ENCODE results near the gene CRYZL1.

CRYZL1 gene

GRCh38 chr21:33544451-33545195, 96.9 kb downstream of the CRYZL1 start:
- Histone ChIP-seq H3K4me1 (ENCODE audit: control insufficient read depth, insufficient read depth, low read depth, low read length) (peaks cover 3% of the 10 kb centered on the region), H2BK15ac (ENCODE audit: low read depth, poor library complexity, severe bottlenecking) (no peak overlapping the region), H3K9ac (ENCODE audit: low read length) (peak overlapping the region; percentile 100), H3K36me3 (ENCODE audit: control insufficient read depth in 1 of 2, insufficient read depth in 2 of 2, low read depth in 1 of 2, low read length in 2 of 2) (peaks cover 8 to 31% of the 10 kb centered on the region in 2 experiments), H4K8ac (ENCODE audit: low read length) (no peak overlapping the region), H3K23ac (ENCODE audit: low read length in 2 of 2) (no peak overlapping the region), H3K4ac (ENCODE audit: low read depth in 1 of 2, low read length in 2 of 2) (no peak overlapping the region), H3K14ac (ENCODE audit: low read length in 2 of 2) (no peak overlapping the region), H2BK120ac (ENCODE audit: low read depth, low read length) (no peak overlapping the region), H3K18ac (ENCODE audit: low read depth in 1 of 2, low read length in 2 of 2) (no peak overlapping the region), H3K4me2 (ENCODE audit: low read length, poor library complexity, severe bottlenecking) (peak overlapping the region; percentile 43), H3K27me3 (ENCODE audit: control insufficient read depth in 1 of 2, insufficient read depth in 1 of 2, low read length in 2 of 2) (no peaks in the 10 kb centered on the region), H3K9me3 (ENCODE audit: control insufficient read depth, low read length) (no peaks in the 10 kb centered on the region), H3K79me1 (replicated peaks; ENCODE audit: low read length, poor library complexity, severe bottlenecking) (no peaks in the 10 kb centered on the region), H3K27ac (ENCODE audit: low read length, poor library complexity, severe bottlenecking) (no peak overlapping the region), H2AFZ (ENCODE audit: low read depth, low read length) (no peak overlapping the region), H3K4me3 (ENCODE audit: insufficient read depth in 1 of 2, low read depth in 1 of 2, low read length in 2 of 2) (peak overlapping the region in 1 of 2 experiments; percentile 98), H2BK5ac (ENCODE audit: low read depth, low read length, poor library complexity, severe bottlenecking) (no peak overlapping the region), H2AK5ac (ENCODE audit: low read length, severe bottlenecking) (no peak overlapping the region), H2BK12ac (ENCODE audit: low read length in 2 of 2) (no peak overlapping the region), H4K91ac (ENCODE audit: low read length) (no peak overlapping the region)
- 91% methylated on average over 2 of the region's 8 CpGs for WGBS
- DNase-seq = no peak

GRCh38 chr21:33543505-33544129, 97.9 kb downstream of the CRYZL1 start:
- peak overlapping the region; percentile 61 for H3K4me2 ChIP-seq (ENCODE audit: low read length, poor library complexity, severe bottlenecking)
- H3K23ac ChIP-seq (ENCODE audit: low read length in 2 of 2) = no peak overlapping the region
- H3K27ac ChIP-seq (ENCODE audit: low read length, poor library complexity, severe bottlenecking) = peak overlapping the region; percentile 98
- H2AFZ ChIP-seq (ENCODE audit: low read depth, low read length) = no peak overlapping the region
- H4K8ac ChIP-seq (ENCODE audit: low read length) = peak overlapping the region; percentile 47
- peak overlapping the region; percentile 64 to 98 for H3K4me3 ChIP-seq (ENCODE audit: insufficient read depth in 1 of 2, low read depth in 1 of 2, low read length in 2 of 2)
- peak overlapping the region; percentile 75 for H2AK5ac ChIP-seq (ENCODE audit: low read length, severe bottlenecking)
- peak overlapping the region; percentile 44 for H2BK120ac ChIP-seq (ENCODE audit: low read depth, low read length)
- peak overlapping the region; percentile 92 for H4K91ac ChIP-seq (ENCODE audit: low read length)
- peaks cover 3% of the 10 kb centered on the region for H3K4me1 ChIP-seq (ENCODE audit: control insufficient read depth, insufficient read depth, low read depth, low read length)
- no peak overlapping the region for H3K14ac ChIP-seq (ENCODE audit: low read length in 2 of 2)
- H3K27me3 ChIP-seq (ENCODE audit: control insufficient read depth in 1 of 2, insufficient read depth in 1 of 2, low read length in 2 of 2) = no peaks in the 10 kb centered on the region
- H3K79me1 ChIP-seq (replicated peaks; ENCODE audit: low read length, poor library complexity, severe bottlenecking) = peaks cover 2% of the 10 kb centered on the region
- H3K9me3 ChIP-seq (ENCODE audit: control insufficient read depth, low read length) = no peaks in the 10 kb centered on the region
- peak overlapping the region in 1 of 2 experiments; percentile 90 for H3K4ac ChIP-seq (ENCODE audit: low read depth in 1 of 2, low read length in 2 of 2)
- peak overlapping the region in 1 of 2 experiments; percentile 34 for H2BK12ac ChIP-seq (ENCODE audit: low read length in 2 of 2)
- under 1% methylated on average over 18 of the region's 26 CpGs for WGBS
- DNase-seq = no peak
- peak overlapping the region; percentile 83 to 89 for H3K18ac ChIP-seq (ENCODE audit: low read depth in 1 of 2, low read length in 2 of 2)
- peak overlapping the region; percentile 100 for H3K9ac ChIP-seq (ENCODE audit: low read length)
- H2BK15ac ChIP-seq (ENCODE audit: low read depth, poor library complexity, severe bottlenecking) = no peak overlapping the region
- peak overlapping the region; percentile 48 for H2BK5ac ChIP-seq (ENCODE audit: low read depth, low read length, poor library complexity, severe bottlenecking)
- H3K36me3 ChIP-seq (ENCODE audit: control insufficient read depth in 1 of 2, insufficient read depth in 2 of 2, low read depth in 1 of 2, low read length in 2 of 2) = peaks cover 4 to 27% of the 10 kb centered on the region in 2 experiments

GRCh38 chr21:33542640-33543504, 98.7 kb downstream of the CRYZL1 start, which contains the start of gene SON:
Gene SON (plus strand): TSS chr21:33543038. CDS start chr21:33543093, 55 bp downstream.
- Histone ChIP-seq H3K23ac (ENCODE audit: low read length in 2 of 2) (peak within 1 kb of the TSS in 1 of 2 experiments; percentile 70), H3K14ac (ENCODE audit: low read length in 2 of 2) (peak within 1 kb of the TSS in 1 of 2 experiments; percentile 86), H3K9ac (ENCODE audit: low read length) (peak within 1 kb of the TSS; percentile 100), H3K4ac (ENCODE audit: low read depth in 1 of 2, low read length in 2 of 2) (peak within 1 kb of the TSS; percentile 85 to 99), H3K27me3 (ENCODE audit: control insufficient read depth in 1 of 2, insufficient read depth in 1 of 2, low read length in 2 of 2) (no peaks in the 10 kb centered on the region), H3K79me1 (replicated peaks; ENCODE audit: low read length, poor library complexity, severe bottlenecking) (peaks cover 2% of the 10 kb centered on the region), H3K4me2 (ENCODE audit: low read length, poor library complexity, severe bottlenecking) (peak within 1 kb of the TSS; percentile 82), H3K27ac (ENCODE audit: low read length, poor library complexity, severe bottlenecking) (peak within 1 kb of the TSS; percentile 98), H2AFZ (ENCODE audit: low read depth, low read length) (peak within 1 kb of the TSS; percentile 53), H2BK15ac (ENCODE audit: low read depth, poor library complexity, severe bottlenecking) (peak within 1 kb of the TSS; percentile 33), H3K36me3 (ENCODE audit: control insufficient read depth in 1 of 2, insufficient read depth in 2 of 2, low read depth in 1 of 2, low read length in 2 of 2) (peaks cover 9 to 27% of the 10 kb centered on the region in 2 experiments), H4K91ac (ENCODE audit: low read length) (peak within 1 kb of the TSS; percentile 92), H2AK5ac (ENCODE audit: low read length, severe bottlenecking) (peak within 1 kb of the TSS; percentile 75), H3K4me1 (ENCODE audit: control insufficient read depth, insufficient read depth, low read depth, low read length) (peaks cover 3% of the 10 kb centered on the region), H2BK5ac (ENCODE audit: low read depth, low read length, poor library complexity, severe bottlenecking) (peak within 1 kb of the TSS; percentile 96), H3K4me3 (ENCODE audit: insufficient read depth in 1 of 2, low read depth in 1 of 2, low read length in 2 of 2) (peak within 1 kb of the TSS; percentile 73 to 98), H3K18ac (ENCODE audit: low read depth in 1 of 2, low read length in 2 of 2) (peak within 1 kb of the TSS; percentile 83 to 89), H2BK12ac (ENCODE audit: low read length in 2 of 2) (peak within 1 kb of the TSS in 1 of 2 experiments; percentile 49), H3K9me3 (ENCODE audit: control insufficient read depth, low read length) (no peaks in the 10 kb centered on the region), H4K8ac (ENCODE audit: low read length) (peak within 1 kb of the TSS; percentile 90), H2BK120ac (ENCODE audit: low read depth, low read length) (peak within 1 kb of the TSS; percentile 44)
- WGBS = 0% methylated on average over 56 of the region's 57 CpGs
- peak; percentile 99 for DNase-seq
